Activated CD8-positive, alpha-beta T cell treated with anti-CD3 and anti-CD28 coated beads for 36 hours (primary cell): Measurements from ENCODE around the gene RBM38. TPM values are rescaled to one million over a fixed set of nuclear protein-coding genes. Genes with fewer than 3 reads are reported as not detected.

Source experiments
- ATAC-seq: fragments of 200-7000 bp; cut with Tn5 transposase; one replicate; pipeline ENCODE4 v1.10.0; 2021; ENCODE audit warnings: mild to moderate bottlenecking, moderate library complexity
- CTCF ChIA-PET: fragments of 350-600 bp; sonication (Branson Sonifier 250); formaldehyde crosslinking; loops from one replicate; lab custom pipeline; 2021; ENCODE audit warnings: antibody characterized with exemption; lab: Charles Lee
- POLR2A ChIA-PET: fragments of 350-600 bp; sonication (Branson Sonifier 250); formaldehyde crosslinking; loops from one replicate; lab custom pipeline; 2021; ENCODE audit warnings: antibody characterized with exemption; lab: Charles Lee
- DNase-seq: peaks from one replicate; pipeline ENCODE4 v3.0.0-alpha.2; 2020
- H3K27ac Mint-ChIP-seq: one replicate; pipeline ENCODE4 v1.8.0; 2021; ENCODE audit warnings: mild to moderate bottlenecking, mixed read lengths
- H3K27me3 Mint-ChIP-seq: one replicate; pipeline ENCODE4 v1.8.0; 2021; ENCODE audit warnings: mixed read lengths
- H3K36me3 Mint-ChIP-seq: one replicate; pipeline ENCODE4 v1.8.0; 2021; ENCODE audit warnings: low read depth, mixed read lengths
- H3K4me1 Mint-ChIP-seq: one replicate; pipeline ENCODE4 v1.8.0; 2021; ENCODE audit warnings: low read depth, mixed read lengths
- H3K4me3 Mint-ChIP-seq: one replicate; pipeline ENCODE4 v1.8.0; 2021; ENCODE audit warnings: mild to moderate bottlenecking, moderate library complexity, mixed read lengths
- H3K9me3 Mint-ChIP-seq: one replicate; pipeline ENCODE4 v1.8.0; 2021; ENCODE audit warnings: mixed read lengths
- intact Hi-C: fragments of 100-400 bp; cut with micrococcal nuclease; formaldehyde crosslinking; loops from one replicate; pipeline ENCODE4 v1.10.0; 2022
- total RNA-seq, 2 experiments: library from RNA; stranded (reverse); gene quantifications; one replicate each; pipeline ENCODE4 v1.2.3, GENCODE V29; 2021
- TF ChIP-seq, protein P1 (sequence below): fragments of 200-600 bp; IDR thresholded peaks from one replicate; pipeline ENCODE4 v1.8.0; 2022; ENCODE audit warnings: antibody characterized with exemption, mild to moderate bottlenecking

Gene RBM38
- total RNA-seq, 2 experiments from 2014 or later: 114 to 116 TPM

DNA sequence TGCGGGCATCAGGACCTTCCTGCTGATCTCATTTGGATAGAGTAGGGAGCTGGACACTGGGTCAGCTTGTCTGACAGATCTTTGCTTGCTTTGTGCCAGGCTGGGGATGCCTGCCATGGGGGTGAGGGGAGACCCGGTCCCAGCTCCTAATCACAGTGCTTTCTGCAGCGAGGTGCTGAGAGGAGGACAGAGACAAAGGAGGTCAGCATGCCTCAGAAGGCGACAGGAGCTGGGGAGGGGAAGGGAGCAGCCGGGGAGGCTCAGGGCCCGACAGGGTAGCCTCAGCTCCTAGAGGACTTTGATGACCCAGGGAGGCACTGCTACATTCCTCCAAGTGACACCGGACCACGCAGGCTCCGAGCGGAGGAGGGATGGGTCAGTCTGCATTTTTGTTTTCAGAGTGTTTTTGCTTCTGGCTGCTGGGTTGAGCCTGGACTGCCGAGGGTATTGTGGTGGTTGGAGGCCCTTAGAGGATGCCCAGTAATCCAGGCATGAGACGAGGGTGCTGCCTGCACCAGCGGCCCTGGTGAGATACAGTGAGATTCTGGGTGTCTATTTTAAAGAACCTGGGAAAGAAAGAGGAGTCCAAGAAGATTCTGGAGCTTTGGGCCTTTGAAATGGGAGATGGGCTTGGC lies 7.8 kb downstream of the RBM38 start:
- ATAC-seq (no peak), DNase-seq (no peak)
- ChIA-PET POLR2A (interaction anchor here (0.6 to 6.0 kb wide), 14 partner anchors 9 to 1578 kb away, joined by 3 to 88 read pairs (median 10); partner anchors contain the start of gene RBM38), CTCF (interaction anchor here (0.6 to 2.7 kb wide), 14 partner anchors 9 to 230 kb away, joined by 3 to 17 read pairs (median 4); partner anchors contain the start of genes RAE1 and RBM38)
- Mint-ChIP-seq H3K4me1 (peaks cover 89% of the 10 kb centered on the region), H3K9me3 (no peaks in the 10 kb centered on the region), H3K27ac (peak overlapping the region; percentile 99), H3K36me3 (peaks cover 93% of the 10 kb centered on the region), H3K27me3 (no peaks in the 10 kb centered on the region), H3K4me3 (peak overlapping the region; percentile 84)
- TF ChIP-seq, protein P1, sequence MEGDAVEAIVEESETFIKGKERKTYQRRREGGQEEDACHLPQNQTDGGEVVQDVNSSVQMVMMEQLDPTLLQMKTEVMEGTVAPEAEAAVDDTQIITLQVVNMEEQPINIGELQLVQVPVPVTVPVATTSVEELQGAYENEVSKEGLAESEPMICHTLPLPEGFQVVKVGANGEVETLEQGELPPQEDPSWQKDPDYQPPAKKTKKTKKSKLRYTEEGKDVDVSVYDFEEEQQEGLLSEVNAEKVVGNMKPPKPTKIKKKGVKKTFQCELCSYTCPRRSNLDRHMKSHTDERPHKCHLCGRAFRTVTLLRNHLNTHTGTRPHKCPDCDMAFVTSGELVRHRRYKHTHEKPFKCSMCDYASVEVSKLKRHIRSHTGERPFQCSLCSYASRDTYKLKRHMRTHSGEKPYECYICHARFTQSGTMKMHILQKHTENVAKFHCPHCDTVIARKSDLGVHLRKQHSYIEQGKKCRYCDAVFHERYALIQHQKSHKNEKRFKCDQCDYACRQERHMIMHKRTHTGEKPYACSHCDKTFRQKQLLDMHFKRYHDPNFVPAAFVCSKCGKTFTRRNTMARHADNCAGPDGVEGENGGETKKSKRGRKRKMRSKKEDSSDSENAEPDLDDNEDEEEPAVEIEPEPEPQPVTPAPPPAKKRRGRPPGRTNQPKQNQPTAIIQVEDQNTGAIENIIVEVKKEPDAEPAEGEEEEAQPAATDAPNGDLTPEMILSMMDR: no peak
- intact Hi-C loops: loop anchor here (2.0 to 5.0 kb wide), 2 partner anchors 33 to 220 kb away; no protein-coding TSS in a partner anchor

DNA sequence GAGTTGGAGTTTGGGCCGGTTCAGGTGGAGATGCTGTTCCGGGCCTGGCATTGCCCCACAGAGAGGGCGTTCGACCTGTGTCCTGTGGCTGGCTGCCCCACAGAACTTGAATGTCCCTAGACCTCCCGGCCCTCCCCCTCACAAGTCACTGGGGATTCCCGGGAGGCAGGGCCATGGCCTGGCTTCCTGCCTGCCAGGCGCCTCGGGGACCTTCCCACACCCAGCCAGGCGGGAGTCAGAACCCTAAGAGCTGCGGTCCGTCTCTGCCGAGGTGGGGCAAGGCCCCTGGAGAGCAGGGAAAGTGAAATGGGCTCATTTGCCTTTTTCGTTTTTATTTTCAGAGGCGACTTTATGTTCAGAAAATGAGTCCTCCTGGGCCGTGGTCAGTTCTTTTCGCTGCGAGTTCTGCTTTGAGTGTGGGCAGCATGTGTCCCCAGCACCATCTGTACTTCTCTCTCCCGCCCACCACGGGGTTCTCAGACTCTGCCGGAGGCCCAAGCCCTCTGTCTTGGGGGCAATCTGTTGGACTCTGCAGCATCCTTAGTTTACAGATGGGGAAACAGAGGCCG lies 8.5 kb downstream of the RBM38 start:
- Mint-ChIP-seq H3K27me3 (no peaks in the 10 kb centered on the region), H3K36me3 (peaks cover 89% of the 10 kb centered on the region), H3K4me3 (peak overlapping the region; percentile 84), H3K4me1 (peaks cover 84% of the 10 kb centered on the region), H3K9me3 (no peaks in the 10 kb centered on the region), H3K27ac (peak overlapping the region; percentile 99)
- ATAC-seq: peak; percentile 19
- TF ChIP-seq, protein P1: no peak
- intact Hi-C loops: loop anchor here (2.0 to 5.0 kb wide), 2 partner anchors 33 to 219 kb away; no protein-coding TSS in a partner anchor
- peak; percentile 73 for DNase-seq
- CTCF ChIA-PET: interaction anchor here (0.6 to 2.7 kb wide), 11 partner anchors 9 to 173 kb away, joined by 3 to 17 read pairs (median 4); partner anchors contain the start of gene RBM38
- POLR2A ChIA-PET: interaction anchor here (0.7 to 6.0 kb wide), 10 partner anchors 9 to 230 kb away, joined by 3 to 88 read pairs (median 16); partner anchors contain the start of gene RBM38

DNA sequence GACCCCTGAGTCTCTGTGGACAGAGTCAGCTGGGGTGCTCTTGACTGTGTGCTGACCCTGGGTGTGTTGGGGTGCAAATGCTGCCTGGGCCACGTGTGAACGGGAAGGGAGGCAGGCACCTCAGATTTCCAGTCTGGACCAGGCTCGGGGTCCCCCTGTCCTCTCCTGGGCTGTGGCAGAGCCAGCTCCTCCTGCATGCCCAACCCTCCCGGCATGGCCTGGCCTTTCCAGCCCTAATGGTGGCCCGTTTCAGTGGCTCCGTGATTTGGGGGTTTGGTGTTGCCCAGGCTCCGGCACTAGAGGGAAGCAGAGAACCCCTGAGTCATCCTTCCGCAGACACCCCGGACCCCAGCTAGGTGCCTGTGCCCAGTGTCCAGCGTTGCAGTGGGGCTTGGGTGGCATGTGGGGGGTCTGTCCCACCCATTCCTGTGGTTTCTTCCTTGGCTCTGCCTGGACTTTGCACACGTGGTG lies 9.1 kb downstream of the RBM38 start:
- TF ChIP-seq, protein P1: no peak
- ATAC-seq (no peak), DNase-seq (peak; percentile 43)
- Mint-ChIP-seq H3K4me3 (peak overlapping the region; percentile 84), H3K9me3 (no peaks in the 10 kb centered on the region), H3K27ac (peak overlapping the region; percentile 99), H3K4me1 (peaks cover 80% of the 10 kb centered on the region), H3K27me3 (no peaks in the 10 kb centered on the region), H3K36me3 (peaks cover 87% of the 10 kb centered on the region)
- POLR2A ChIA-PET: interaction anchor here (0.7 to 6.0 kb wide), 7 partner anchors 8 to 229 kb away, joined by 3 to 88 read pairs (median 16); partner anchors contain the start of gene RBM38
- intact Hi-C loops: no loop called here
- CTCF ChIA-PET: interaction anchor here (0.9 to 2.7 kb wide), 7 partner anchors 10 to 69 kb away, joined by 3 to 12 read pairs (median 4); partner anchors contain the start of gene RBM38

- DNase-seq: peak; percentile 63
- POLR2A ChIA-PET: interaction anchor here (0.7 to 6.0 kb wide), 8 partner anchors 7 to 95 kb away, joined by 3 to 88 read pairs (median 10); partner anchors contain the start of gene RBM38
- intact Hi-C loops: no loop called here
Observed at GRCh38 chr20:57400821-57401564, 9.8 kb downstream of the RBM38 start.

More at GRCh38 chr20:57400821-57401564, 9.8 kb downstream of the RBM38 start:
- peaks cover 82% of the 10 kb centered on the region for H3K36me3 Mint-ChIP-seq
- CTCF ChIA-PET: interaction anchor here (0.8 to 1.5 kb wide), 5 partner anchors 11 to 98 kb away, joined by 3 to 4 read pairs (median 3); no protein-coding TSS in a partner anchor
- H3K9me3 Mint-ChIP-seq: no peaks in the 10 kb centered on the region
- H3K27ac Mint-ChIP-seq: peak overlapping the region; percentile 99
- no peaks in the 10 kb centered on the region for H3K27me3 Mint-ChIP-seq
- H3K4me1 Mint-ChIP-seq: peaks cover 75% of the 10 kb centered on the region
- TF ChIP-seq, protein P1: no peak
- ATAC-seq: no peak
- peak overlapping the region; percentile 33 for H3K4me3 Mint-ChIP-seq
